Measurements from ENCODE around the gene FBRSL1. TPM values are rescaled to one million over a fixed set of nuclear protein-coding genes. Genes with fewer than 3 reads are reported as not detected.

Gene FBRSL1
- total and polyA plus RNA-seq, 3 donors from 2014 or later, result 51.1 to 98.9 (median 88.3) TPM

- WGBS, 2 donors, result 11 to 15% methylated on average over 6 to 49 of the region's 49 CpGs
- DNase-seq, result peak; percentile 69
Measured at GRCh38 chr12:132560614-132561426, 70.9 kb downstream of the FBRSL1 start.

More at GRCh38 chr12:132560614-132561426, 70.9 kb downstream of the FBRSL1 start:
- intact Hi-C loops (cut with DNase I; ENCODE audit: low total_unique reads), result no loop called here
- no peak for TF ChIP-seq POLR2A (IDR thresholded peaks at IDR 0.05)
- TF ChIP-seq CTCF (IDR thresholded peaks at IDR 0.05), result peak; percentile 39 to 57 (median 49)
- Histone ChIP-seq H3K4me3 (peak overlapping the region; percentile 53 to 62), H3K27ac (no peak overlapping the region), H3K4me1 (peaks cover 14% of the 10 kb centered on the region), H3K27me3 (no peaks in the 10 kb centered on the region), H3K9me3 (no peaks in the 10 kb centered on the region), H3K36me3 (ENCODE audit: low read depth, missing control alignments) (no peaks in the 10 kb centered on the region)

Other genes starting within 250 kb of the FBRSL1 start
- gene GALNT9, start 160.6 kb upstream of the FBRSL1 start, total RNA-seq, result 1 to 10 TPM; 1.1 to 1.3 TPM
- 1.5 TPM for gene GALNT9, start 160.6 kb upstream of the FBRSL1 start, polyA plus RNA-seq (ENCODE audit: insufficient read depth, low read depth, low replicate concordance)
- under 1 TPM in 1 of 2 donors, not detected in 1; 0.81 TPM for gene LRCOL1, start 120.4 kb downstream of the FBRSL1 start, total RNA-seq
- 1.6 TPM for gene LRCOL1, start 120.4 kb downstream of the FBRSL1 start, polyA plus RNA-seq (ENCODE audit: insufficient read depth, low read depth, low replicate concordance)
- gene P2RX2, start 128.6 kb downstream of the FBRSL1 start, total RNA-seq, result 1 to 10 TPM; 2.2 to 2.7 TPM
- 3.0 TPM for gene P2RX2, start 128.6 kb downstream of the FBRSL1 start, polyA plus RNA-seq (ENCODE audit: insufficient read depth, low read depth, low replicate concordance)
- gene POLE, start 197.2 kb downstream of the FBRSL1 start, total RNA-seq, result 100 to 1,000 TPM; 123 to 288 TPM
- 76.8 TPM for gene POLE, start 197.2 kb downstream of the FBRSL1 start, polyA plus RNA-seq (ENCODE audit: insufficient read depth, low read depth, low replicate concordance)
- gene PXMP2, start 197.4 kb downstream of the FBRSL1 start, total RNA-seq, result 10 to 100 TPM; 16.0 to 26.5 TPM
- 13.5 TPM for gene PXMP2, start 197.4 kb downstream of the FBRSL1 start, polyA plus RNA-seq (ENCODE audit: insufficient read depth, low read depth, low replicate concordance)
- 10 to 100 TPM; 40.9 to 48.0 TPM for gene PGAM5, start 220.7 kb downstream of the FBRSL1 start, total RNA-seq
- gene PGAM5, start 220.7 kb downstream of the FBRSL1 start, polyA plus RNA-seq (ENCODE audit: insufficient read depth, low read depth, low replicate concordance), result 37.2 TPM